Activated T-helper 2 cell treated with anti-CD3 and anti-CD28 coated beads, Interferon-gamma antibody, Interleukin-2, Interleukin-4, amounts not matched to agents 10 μg/mL and 5 μg/mL and 100 μg/mL, durations not matched to agents 14 hours and 24 hours and 36 hours (primary cell): ENCODE results near the gene LYSMD4. TPM values are rescaled to one million over a fixed set of nuclear protein-coding genes. Genes with fewer than 3 reads are reported as not detected.
A peak's percentile ranks its signal among the peaks of the same experiment; 100 is the strongest.
"Not testable (repeated sequence)": the region's sequence is repeated elsewhere in the genome, so short reads cannot be mapped to it uniquely, and the experiment has no call there.

ENCODE experiments used
- DNase-seq: peaks from one replicate; pipeline ENCODE4 v3.0.0; 2021; ENCODE audit warnings: low spot score
- H3K27ac Mint-ChIP-seq: one replicate; pipeline ENCODE4 v1.8.0; 2021; ENCODE audit warnings: mixed read lengths
- H3K27me3 Mint-ChIP-seq: one replicate; pipeline ENCODE4 v1.8.0; 2021; ENCODE audit warnings: low read depth, mixed read lengths
- H3K36me3 Mint-ChIP-seq: one replicate; pipeline ENCODE4 v1.8.0; 2021; ENCODE audit warnings: low read depth, mixed read lengths
- H3K4me1 Mint-ChIP-seq: one replicate; pipeline ENCODE4 v1.8.0; 2021; ENCODE audit warnings: low read depth, mixed read lengths
- H3K4me3 Mint-ChIP-seq: one replicate; pipeline ENCODE4 v1.8.0; 2021; ENCODE audit warnings: low read depth, mild to moderate bottlenecking, moderate library complexity, mixed read lengths
- H3K9me3 Mint-ChIP-seq: one replicate; pipeline ENCODE4 v1.8.0; 2021; ENCODE audit warnings: mixed read lengths
- intact Hi-C: fragments of 100-400 bp; cut with micrococcal nuclease; formaldehyde crosslinking; loops from one replicate; pipeline ENCODE4 v1.15.1; 2023
- total RNA-seq: library from RNA; stranded (reverse); gene quantifications from 2 replicates; pipeline ENCODE4 v1.2.3, GENCODE V29; 2022

Gene LYSMD4
- total RNA-seq, 1 donor from 2014 or later: 7.6 TPM

DNA sequence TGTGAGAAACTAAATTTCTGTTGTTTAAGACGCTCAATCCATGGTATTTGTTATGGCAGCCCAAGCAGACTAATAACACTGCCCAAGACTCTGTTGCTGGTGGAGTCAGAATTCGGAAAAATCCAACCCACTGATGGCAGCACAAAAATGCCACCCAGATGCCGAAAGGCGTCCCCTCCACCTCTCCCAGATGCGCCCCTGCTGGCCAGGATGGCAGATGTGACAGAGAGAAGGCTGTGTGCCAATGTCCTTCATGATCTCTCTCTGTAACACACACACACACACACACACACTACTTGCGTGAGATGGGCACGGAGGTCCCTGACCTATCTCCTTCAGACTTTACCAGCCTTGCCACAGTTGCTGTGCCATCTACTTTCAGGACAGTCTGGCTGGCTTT is 10.9 kb upstream of the LYSMD4 start:
- DNase-seq: no peak
- no peaks in the 10 kb centered on the region for H3K9me3 Mint-ChIP-seq

GRCh38 chr15:99741835-99742234 is 8.6 kb upstream of the LYSMD4 start:
- Mint-ChIP-seq H3K36me3 (no peaks in the 10 kb centered on the region), H3K27me3 (peaks cover 6% of the 10 kb centered on the region), H3K4me3 (no peak overlapping the region), H3K4me1 (peaks cover 10% of the 10 kb centered on the region), H3K9me3 (no peaks in the 10 kb centered on the region), H3K27ac (no peak overlapping the region)
- no peak for DNase-seq
- intact Hi-C loops: no loop called here

More for the DNA sequence above, 10.9 kb upstream of the LYSMD4 start:
- Mint-ChIP-seq H3K4me3 (no peak overlapping the region), H3K27ac (no peak overlapping the region), H3K4me1 (peaks cover 4% of the 10 kb centered on the region), H3K36me3 (no peaks in the 10 kb centered on the region), H3K27me3 (peaks cover 6% of the 10 kb centered on the region)
- intact Hi-C loops: no loop called here

GRCh38 chr15:99738021-99738847 is 5.0 kb upstream of the LYSMD4 start:
- DNase-seq: no peak
- intact Hi-C loops: no loop called here
- H3K36me3 Mint-ChIP-seq: no peaks in the 10 kb centered on the region
- H3K4me1 Mint-ChIP-seq: peaks cover 14% of the 10 kb centered on the region
- H3K27me3 Mint-ChIP-seq: no peaks in the 10 kb centered on the region
- H3K27ac Mint-ChIP-seq: no peak overlapping the region
- H3K9me3 Mint-ChIP-seq: no peaks in the 10 kb centered on the region
- H3K4me3 Mint-ChIP-seq: no peak overlapping the region

DNA sequence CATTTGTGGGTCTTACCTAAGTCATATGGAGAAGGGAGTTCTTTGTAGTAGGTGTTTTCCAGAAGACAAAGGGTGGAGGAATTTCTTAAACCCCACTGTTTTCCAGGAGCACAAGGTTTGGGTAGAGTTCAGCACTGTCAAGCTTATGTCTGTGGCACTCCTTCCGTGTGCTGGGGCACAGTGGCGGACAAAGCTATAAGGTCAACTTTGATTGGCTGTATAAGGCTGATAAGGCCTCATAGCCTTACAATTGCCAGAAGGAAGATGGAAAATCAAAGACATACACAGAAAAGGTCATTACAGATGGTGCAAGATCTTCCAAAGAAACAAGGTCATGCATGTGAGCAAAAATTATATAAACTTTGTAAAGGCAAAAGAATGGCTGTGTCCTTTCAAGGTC is 3.5 kb upstream of the LYSMD4 start:
- no peak for DNase-seq
- peaks cover 23% of the 10 kb centered on the region for H3K4me1 Mint-ChIP-seq
- no peaks in the 10 kb centered on the region for H3K9me3 Mint-ChIP-seq
- H3K27ac Mint-ChIP-seq: no peak overlapping the region
- intact Hi-C loops: no loop called here
- H3K36me3 Mint-ChIP-seq: no peaks in the 10 kb centered on the region
- H3K27me3 Mint-ChIP-seq: no peaks in the 10 kb centered on the region
- no peak overlapping the region for H3K4me3 Mint-ChIP-seq

DNA sequence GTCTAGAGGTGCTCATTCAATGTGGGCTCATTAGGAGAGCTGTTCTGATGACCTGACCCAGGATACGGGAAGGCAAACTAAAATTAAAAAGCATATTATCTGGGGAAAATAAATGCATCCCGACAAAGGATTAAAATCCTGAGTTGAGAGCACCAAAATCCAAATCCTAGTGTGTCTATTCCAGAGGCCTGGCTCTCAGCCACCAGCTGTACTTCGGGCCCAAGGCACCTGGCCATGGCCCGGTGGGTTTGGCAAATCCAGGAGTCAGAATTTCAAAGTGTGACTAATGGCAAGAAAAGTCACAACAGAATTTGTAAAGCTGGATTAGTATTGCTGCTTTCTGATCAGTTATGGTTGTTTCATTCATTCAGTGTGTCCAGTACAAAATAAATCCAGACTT is 2.6 kb upstream of the LYSMD4 start:
- H3K4me1 Mint-ChIP-seq: peaks cover 24% of the 10 kb centered on the region
- DNase-seq: no peak
- H3K4me3 Mint-ChIP-seq: no peak overlapping the region
- no peaks in the 10 kb centered on the region for H3K9me3 Mint-ChIP-seq
- intact Hi-C loops: no loop called here
- peaks cover 3% of the 10 kb centered on the region for H3K36me3 Mint-ChIP-seq
- H3K27me3 Mint-ChIP-seq: no peaks in the 10 kb centered on the region
- no peak overlapping the region for H3K27ac Mint-ChIP-seq

GRCh38 chr15:99734575-99734974 is 1.3 kb upstream of the LYSMD4 start:
- no peaks in the 10 kb centered on the region for H3K9me3 Mint-ChIP-seq
- no peak overlapping the region for H3K4me3 Mint-ChIP-seq
- peak overlapping the region; percentile 52 for H3K27ac Mint-ChIP-seq
- H3K27me3 Mint-ChIP-seq: no peaks in the 10 kb centered on the region
- intact Hi-C loops: loop anchor here (5.0 kb wide), 1 partner anchor 868 kb away; the partner anchor contains the start of genes ASB7 and LINS1
- H3K4me1 Mint-ChIP-seq: peaks cover 24% of the 10 kb centered on the region
- peaks cover 9% of the 10 kb centered on the region for H3K36me3 Mint-ChIP-seq
- no peak for DNase-seq

DNA sequence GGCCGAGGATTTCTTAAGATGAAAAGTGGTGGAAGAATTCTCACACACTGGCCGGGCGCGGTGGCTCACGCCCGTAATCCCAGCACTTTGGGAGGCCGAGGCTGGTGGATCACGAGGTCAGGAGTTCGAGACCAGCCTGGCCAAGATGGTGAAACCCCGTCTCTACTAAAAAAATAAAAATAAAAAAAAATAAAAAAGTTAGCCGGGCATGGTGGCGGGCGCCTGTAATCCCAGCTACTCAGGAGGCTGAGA is 729 bp upstream of the LYSMD4 start:
- not testable (repeated sequence) for DNase-seq, H3K9me3 Mint-ChIP-seq, H3K27me3 Mint-ChIP-seq, H3K36me3 Mint-ChIP-seq
- intact Hi-C loops: loop anchor here (5.0 kb wide), 1 partner anchor 868 kb away; the partner anchor contains the start of genes ASB7 and LINS1
- Mint-ChIP-seq H3K4me1 (peaks cover 24% of the 10 kb centered on the region), H3K27ac (peak overlapping the region; percentile 86), H3K4me3 (peak overlapping the region; percentile 70)

GRCh38 chr15:99732751-99733267 is 428 bp downstream of the LYSMD4 start:
- Mint-ChIP-seq H3K27ac (peak overlapping the region; percentile 42), H3K9me3 (no peaks in the 10 kb centered on the region), H3K4me3 (peak overlapping the region; percentile 76), H3K36me3 (peaks cover 9% of the 10 kb centered on the region), H3K4me1 (peaks cover 22% of the 10 kb centered on the region), H3K27me3 (no peaks in the 10 kb centered on the region)
- intact Hi-C loops: loop anchor here (1.0 to 5.0 kb wide), 3 partner anchors 26 to 869 kb away; partner anchors contain the start of genes ASB7, LINS1 and LRRC28
- no peak for DNase-seq

- peak overlapping the region; percentile 76 for H3K4me3 Mint-ChIP-seq
- peaks cover 9% of the 10 kb centered on the region for H3K36me3 Mint-ChIP-seq
- no peaks in the 10 kb centered on the region for H3K27me3 Mint-ChIP-seq
- intact Hi-C loops: loop anchor here (5.0 kb wide), 1 partner anchor 870 kb away; the partner anchor contains the start of genes ASB7 and LINS1
- peaks cover 19% of the 10 kb centered on the region for H3K4me1 Mint-ChIP-seq
- peak overlapping the region; percentile 42 for H3K27ac Mint-ChIP-seq
- DNase-seq: no peak
- no peaks in the 10 kb centered on the region for H3K9me3 Mint-ChIP-seq
Measured at GRCh38 chr15:99732124-99732750, 1.0 kb downstream of the LYSMD4 start.

DNA sequence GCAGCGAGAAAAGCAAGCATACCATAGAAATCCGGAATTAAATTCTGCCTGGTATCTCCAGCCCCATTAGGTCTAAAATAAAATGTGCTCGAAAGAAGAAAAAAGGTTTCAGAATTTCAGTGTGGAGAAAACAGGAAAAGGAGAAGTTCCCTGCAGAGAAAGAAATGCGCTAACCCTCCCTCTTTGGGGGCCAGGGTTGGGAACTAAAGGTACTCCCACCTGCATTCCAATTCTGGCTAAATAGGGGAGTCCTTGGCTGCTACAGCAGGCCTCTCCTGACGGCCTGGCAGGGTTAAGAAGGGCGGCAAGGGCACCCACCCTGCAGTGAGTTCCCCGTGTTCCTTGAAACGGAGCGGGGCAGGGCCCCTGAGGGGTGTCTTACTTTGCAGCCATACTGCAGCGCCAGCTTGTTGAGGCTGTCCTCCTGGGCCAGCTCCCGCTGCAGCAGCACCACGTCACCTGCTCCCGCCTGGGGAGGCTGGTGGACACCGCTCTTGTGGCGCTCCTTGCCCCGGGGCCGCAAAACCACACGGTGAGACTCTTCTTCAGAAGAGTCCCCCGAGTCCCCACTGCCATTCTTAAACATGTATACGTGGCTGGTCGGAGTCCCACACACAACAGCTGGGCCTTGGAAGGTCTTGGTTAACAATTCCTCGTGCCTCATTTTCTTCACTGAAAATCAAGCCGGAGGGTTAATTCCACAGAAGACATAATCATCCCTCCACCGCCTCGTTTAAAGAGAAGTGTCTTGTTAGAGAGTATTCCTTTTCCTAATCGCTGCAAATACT is 1.7 kb downstream of the LYSMD4 start:
- no peak overlapping the region for H3K27ac Mint-ChIP-seq
- no peaks in the 10 kb centered on the region for H3K9me3 Mint-ChIP-seq
- H3K4me3 Mint-ChIP-seq: peak overlapping the region; percentile 76
- H3K36me3 Mint-ChIP-seq: peaks cover 9% of the 10 kb centered on the region
- intact Hi-C loops: loop anchor here (5.0 kb wide), 1 partner anchor 871 kb away; the partner anchor contains the start of genes ASB7 and LINS1
- no peaks in the 10 kb centered on the region for H3K27me3 Mint-ChIP-seq
- peaks cover 16% of the 10 kb centered on the region for H3K4me1 Mint-ChIP-seq
- no peak for DNase-seq

GRCh38 chr15:99729920-99730319 is 3.3 kb downstream of the LYSMD4 start:
- H3K4me1 Mint-ChIP-seq: peaks cover 15% of the 10 kb centered on the region
- H3K36me3 Mint-ChIP-seq: peaks cover 9% of the 10 kb centered on the region
- no peaks in the 10 kb centered on the region for H3K9me3 Mint-ChIP-seq
- H3K27ac Mint-ChIP-seq: no peak overlapping the region
- no peaks in the 10 kb centered on the region for H3K27me3 Mint-ChIP-seq
- no peak for DNase-seq
- intact Hi-C loops: loop anchor here (5.0 kb wide), 1 partner anchor 872 kb away; the partner anchor contains the start of genes ASB7 and LINS1
- no peak overlapping the region for H3K4me3 Mint-ChIP-seq

DNA sequence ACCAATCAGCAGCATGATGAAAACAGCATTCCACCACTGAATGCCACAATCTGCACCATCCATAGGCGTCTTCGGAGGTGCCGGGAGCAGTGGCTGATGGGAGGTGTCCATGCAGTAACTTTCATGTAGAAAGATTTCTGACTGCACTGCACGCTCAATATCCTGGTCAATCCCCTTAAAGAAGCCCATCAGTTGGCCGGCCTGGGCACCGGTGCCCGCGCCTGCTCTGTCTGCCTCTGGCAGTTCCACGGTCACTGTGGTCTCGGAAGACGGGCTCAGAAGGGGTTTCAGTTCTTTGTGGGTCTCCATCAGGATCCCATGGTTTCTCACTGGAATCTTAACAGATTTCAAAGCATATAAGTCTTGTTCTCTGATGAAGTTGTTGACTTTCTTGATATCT is 3.9 kb downstream of the LYSMD4 start:
- Mint-ChIP-seq H3K9me3 (no peaks in the 10 kb centered on the region), H3K27me3 (no peaks in the 10 kb centered on the region), H3K27ac (no peak overlapping the region), H3K36me3 (peaks cover 9% of the 10 kb centered on the region), H3K4me3 (no peak overlapping the region), H3K4me1 (peaks cover 13% of the 10 kb centered on the region)
- DNase-seq: no peak
- intact Hi-C loops: no loop called here
